Activated CD4-positive, alpha-beta T cell treated with anti-CD3 and anti-CD28 coated beads, Interleukin-2, amount 10 ng/mL, durations not matched to agents 7 days and 5 days (primary cell): ENCODE results near the gene EFNA1. TPM values are rescaled to one million over a fixed set of nuclear protein-coding genes. Genes with fewer than 3 reads are reported as not detected.

ENCODE experiments used
- total RNA-seq, 2 experiments: library from RNA; stranded (reverse); gene quantifications; one replicate each; pipeline ENCODE4 v1.2.3, GENCODE V29; 2021

EFNA1 gene
- total RNA-seq, 2 experiments from 2014 or later: 0.15 TPM; not detected in 1

Other genes starting within 250 kb of the EFNA1 start
- gene PMVK, start 191.2 kb upstream of the EFNA1 start, total RNA-seq: 10 to 100 TPM; 25.7 to 40.2 TPM
- 10 to 100 TPM; 74.6 to 92.0 TPM for gene PBXIP1, start 171.8 kb upstream of the EFNA1 start, total RNA-seq
- gene PYGO2, start 166.1 kb upstream of the EFNA1 start, total RNA-seq: 10 to 100 TPM; 50.0 to 50.2 TPM
- gene SHC1, start 157.1 kb upstream of the EFNA1 start, total RNA-seq: 100 to 1,000 TPM in 1 of 2 experiments, 10 to 100 TPM in 1; 75.1 to 104 TPM
- 100 to 1,000 TPM; 147 to 157 TPM for gene CKS1B, start 153.2 kb upstream of the EFNA1 start, total RNA-seq
- 10 to 100 TPM; 41.2 to 41.3 TPM for gene FLAD1, start 144.5 kb upstream of the EFNA1 start, total RNA-seq
- gene LENEP, start 134.3 kb upstream of the EFNA1 start, total RNA-seq: 1 to 10 TPM in 1 of 2 experiments, under 1 TPM in 1; 0.85 to 1.0 TPM
- 100 to 1,000 TPM; 112 to 127 TPM for gene ZBTB7B, start 125.1 kb upstream of the EFNA1 start, total RNA-seq
- gene DCST2, start 94.1 kb upstream of the EFNA1 start, total RNA-seq: under 1 TPM; 0.50 to 0.73 TPM
- gene DCST1, start 94.1 kb upstream of the EFNA1 start, total RNA-seq: not detected
- gene ADAM15, start 76.6 kb upstream of the EFNA1 start, total RNA-seq: 10 to 100 TPM; 40.2 to 45.0 TPM
- gene EFNA4, start 64.1 kb upstream of the EFNA1 start, total RNA-seq: 1 to 10 TPM; 8.2 to 8.3 TPM
- 1 to 10 TPM; 2.3 to 2.7 TPM for gene EFNA3, start 49.0 kb upstream of the EFNA1 start, total RNA-seq
- 10 to 100 TPM; 37.2 to 42.3 TPM for gene SLC50A1, start 8.0 kb downstream of the EFNA1 start, total RNA-seq
- gene DPM3, start 12.7 kb downstream of the EFNA1 start, total RNA-seq: 10 to 100 TPM; 50.1 to 58.9 TPM
- gene KRTCAP2, start 45.4 kb downstream of the EFNA1 start, total RNA-seq: 100 to 1,000 TPM; 183 to 308 TPM
- 10 to 100 TPM; 14.2 to 15.5 TPM for gene TRIM46, start 46.0 kb downstream of the EFNA1 start, total RNA-seq
- 10 to 100 TPM; 21.2 to 23.6 TPM for gene THBS3, start 80.0 kb downstream of the EFNA1 start, total RNA-seq
- gene MTX1, start 80.8 kb downstream of the EFNA1 start, total RNA-seq: 10 to 100 TPM; 32.8 to 37.3 TPM
- 10 to 100 TPM; 22.8 to 22.9 TPM for gene ENTREP3, start 127.6 kb downstream of the EFNA1 start, total RNA-seq
- gene SCAMP3, start 134.5 kb downstream of the EFNA1 start, total RNA-seq: 10 to 100 TPM; 88.7 to 96.4 TPM
- 100 to 1,000 TPM in 1 of 2 experiments, 10 to 100 TPM in 1; 100.0 to 104 TPM for gene CLK2, start 145.6 kb downstream of the EFNA1 start, total RNA-seq
- gene HCN3, start 149.6 kb downstream of the EFNA1 start, total RNA-seq: 1 to 10 TPM; 2.5 to 3.4 TPM
- gene PKLR, start 173.6 kb downstream of the EFNA1 start, total RNA-seq: not detected
- gene FDPS, start 181.0 kb downstream of the EFNA1 start, total RNA-seq: 100 to 1,000 TPM; 209 to 229 TPM
- 10 to 100 TPM; 30.2 to 31.6 TPM for gene RUSC1, start 193.0 kb downstream of the EFNA1 start, total RNA-seq